AG09309 (cell line): ENCODE measurements around the gene NIF3L1.

Experiments used
- DNase-seq: peaks from one replicate; pipeline ENCODE4 v3.0.0-alpha.2; 2010; ENCODE audit warnings: low read depth
- H3K4me3 ChIP-seq: 2 replicates; pipeline ENCODE4 v1.5.1; 2011; ENCODE audit warnings: mild to moderate bottlenecking, low read depth, low read length, moderate library complexity; ENCODE audit not compliant: control insufficient read depth
- CTCF ChIP-seq: IDR thresholded peaks from 2 replicates; pipeline ENCODE4 v1.5.1; 2011; ENCODE audit warnings: mild to moderate bottlenecking, low read depth, low read length, inconsistent platforms; ENCODE audit not compliant: insufficient read depth, control insufficient read depth; ENCODE audit errors: missing control alignments

NIF3L1 gene

GRCh38 chr2:200847939-200848338, 41.2 kb upstream of the NIF3L1 start:
- H3K4me3 ChIP-seq = no peak overlapping the region
- TF ChIP-seq CTCF = no peak
- no peak for DNase-seq

DNA sequence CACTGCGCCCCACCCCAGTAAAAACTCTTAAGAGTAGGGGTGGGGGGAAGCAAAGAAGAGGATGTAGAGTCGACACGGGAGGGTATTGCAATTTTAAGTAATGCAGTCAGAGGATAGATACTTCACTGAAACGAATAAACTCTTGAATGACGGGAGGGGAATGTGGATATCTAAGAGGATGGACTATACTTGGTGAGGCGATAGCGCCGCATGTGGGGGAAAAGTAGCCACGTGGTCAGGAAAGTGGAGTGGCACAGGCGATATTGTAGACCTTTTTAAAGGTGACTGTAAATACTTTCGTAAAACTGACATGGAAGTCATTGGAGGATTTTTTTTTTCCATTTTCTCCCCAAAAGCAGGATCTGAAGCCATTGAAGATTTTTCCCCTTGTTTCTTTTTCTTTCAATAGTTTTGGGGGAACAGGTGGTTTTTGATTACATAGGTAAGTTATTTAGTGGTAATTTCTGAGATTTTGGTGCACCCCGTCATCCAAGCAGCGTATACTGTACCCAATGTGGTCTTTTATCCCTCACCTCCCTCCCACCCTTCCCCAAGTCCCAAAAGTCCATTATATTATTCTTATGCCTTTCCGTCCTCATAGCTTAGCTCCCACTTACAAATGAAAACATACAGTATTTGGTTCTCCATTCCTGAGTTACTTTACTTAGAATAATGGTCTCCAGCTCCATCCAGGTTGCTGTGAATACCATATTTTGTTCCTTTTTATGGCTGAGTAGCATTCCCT, 38.5 kb upstream of the NIF3L1 start:
- H3K4me3 ChIP-seq = no peak overlapping the region
- no peak for DNase-seq
- TF ChIP-seq CTCF = no peak

DNA sequence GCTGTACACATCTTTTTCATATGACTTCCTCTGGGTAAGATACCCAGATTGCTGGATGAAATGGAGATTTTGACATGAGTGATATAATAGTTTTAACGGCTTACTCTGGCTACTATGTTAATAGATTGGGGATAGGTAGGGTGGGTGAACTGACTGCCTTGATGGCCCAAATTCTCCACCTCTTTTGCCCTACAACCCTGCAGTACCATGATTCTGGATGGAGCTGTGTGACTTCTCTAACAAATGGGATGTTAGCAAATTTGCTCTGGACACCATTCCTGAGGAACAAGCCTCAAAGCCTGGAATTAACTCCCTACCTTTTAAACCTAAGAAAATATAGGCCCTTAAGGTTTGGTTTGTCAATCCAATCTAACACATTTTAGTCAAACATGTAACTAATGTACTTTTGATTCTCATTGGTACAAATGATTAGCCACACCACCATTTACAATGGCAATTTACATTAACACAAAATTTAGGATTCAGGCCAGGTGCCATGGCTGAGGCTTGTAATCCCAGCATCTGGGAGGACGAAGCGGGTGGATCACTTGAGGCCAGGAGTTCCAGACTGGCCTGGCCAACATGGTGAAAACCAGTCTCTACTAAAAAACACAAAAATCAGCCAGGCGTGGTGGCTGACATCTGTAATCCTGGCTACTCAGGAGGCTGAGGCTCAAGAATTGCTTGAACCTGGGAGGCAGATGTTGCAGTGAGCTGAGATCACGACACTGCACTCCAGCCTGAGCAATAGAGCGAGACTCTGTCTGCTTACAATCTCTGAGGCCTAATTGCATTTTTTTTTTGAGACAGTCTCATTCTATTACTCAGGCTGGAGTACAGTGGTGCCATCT, 37.5 kb upstream of the NIF3L1 start:
- DNase-seq = no peak
- H3K4me3 ChIP-seq = no peak overlapping the region
- no peak for TF ChIP-seq CTCF

- no peak for DNase-seq
- H3K4me3 ChIP-seq = no peak overlapping the region
- TF ChIP-seq CTCF = no peak
Measured at GRCh38 chr2:200852605-200853004, 36.6 kb upstream of the NIF3L1 start.

DNA sequence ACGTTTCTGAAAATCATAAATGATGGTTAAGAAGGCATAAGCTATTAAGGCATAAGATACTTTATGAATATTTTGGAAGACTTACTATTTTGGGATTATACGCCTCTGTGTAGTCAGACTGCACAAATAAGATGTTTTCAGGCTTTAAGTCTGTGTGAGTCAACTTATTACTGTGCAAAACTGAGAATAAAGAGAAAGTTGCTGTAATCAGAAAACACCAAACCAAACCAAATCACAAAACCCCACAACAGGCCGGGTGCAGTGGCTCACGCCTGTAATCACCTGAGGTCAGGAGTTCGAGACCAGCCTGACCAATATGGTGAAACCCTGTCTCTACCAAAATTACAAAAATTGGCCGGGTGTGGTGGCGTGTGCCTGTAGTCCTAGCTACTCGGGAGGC, 32.4 kb upstream of the NIF3L1 start:
- DNase-seq = no peak
- TF ChIP-seq CTCF = no peak
- no peak overlapping the region for H3K4me3 ChIP-seq

GRCh38 chr2:200860092-200860795, 28.9 kb upstream of the NIF3L1 start:
- no peak for DNase-seq
- H3K4me3 ChIP-seq = no peak overlapping the region; the same call in 1 of the 2 replicates
- TF ChIP-seq CTCF = no peak
